GM12878 (cell line): ENCODE measurements around the gene FGF1. TPM values are rescaled to one million over a fixed set of nuclear protein-coding genes. Genes with fewer than 3 reads are reported as not detected.

Experiments used
- CREM ChIP-seq: IDR thresholded peaks from 2 replicates; pipeline ENCODE4 v1.6.1; 2014; ENCODE audit warnings: antibody characterized with exemption, low read depth
- CUX1 ChIP-seq: IDR thresholded peaks from 2 replicates; pipeline ENCODE4 v1.6.1; 2012; ENCODE audit warnings: improper control_type of control experiment, low read depth, low read length; ENCODE audit not compliant: insufficient replicate concordance
- E2F4 ChIP-seq: IDR thresholded peaks from 2 replicates; pipeline ENCODE4 v1.6.1; 2012; ENCODE audit warnings: low read depth, low read length, improper control_type of control experiment
- HDGF ChIP-seq: fragments of 450-650 bp; IDR thresholded peaks from 2 replicates; pipeline ENCODE4 v1.6.1; 2016; ENCODE audit warnings: antibody characterized with exemption
- KLF5 ChIP-seq: fragments of 450-650 bp; IDR thresholded peaks from 2 replicates; pipeline ENCODE4 v1.6.1; 2014; ENCODE audit warnings: mild to moderate bottlenecking; ENCODE audit not compliant: partially characterized antibody
- MAX ChIP-seq: IDR thresholded peaks from 2 replicates; pipeline ENCODE4 v1.6.1; 2012; ENCODE audit warnings: low read depth, low read length, improper control_type of control experiment
- TAF1 ChIP-seq: IDR thresholded peaks from 2 replicates; pipeline ENCODE4 v1.6.1; 2011; ENCODE audit warnings: mild to moderate bottlenecking, low read depth, low read length, borderline replicate concordance
- TARDBP ChIP-seq: IDR thresholded peaks from 2 replicates; pipeline ENCODE4 v1.6.1; 2016; ENCODE audit warnings: borderline replicate concordance
- ZNF207 ChIP-seq: fragments of 450-650 bp; IDR thresholded peaks from 2 replicates; pipeline ENCODE4 v1.6.1; 2014; ENCODE audit warnings: antibody characterized with exemption, mild to moderate bottlenecking, borderline replicate concordance
- ZNF687 ChIP-seq: fragments of 450-650 bp; IDR thresholded peaks from 2 replicates; pipeline ENCODE4 v1.6.1; 2017; ENCODE audit warnings: mild to moderate bottlenecking, moderate library complexity
- polyA plus RNA-seq, 11 experiments: library from polyadenylated mRNA; depleted of rRNA in 4 of 11; unstranded in 6 of 11; stranded (reverse) in 5 of 11; fragments of >200 nt; fragmentation: Nextera tagmentation in 4 of 11; fragmentation: Illumina TruSeq in 1 of 11; extraction: Ambion mirVana in 4 of 11; extraction: Trizol in 1 of 11; gene quantifications; 1 replicate in 1 of 11; 2 replicates in 10 of 11; pipeline versions ENCODE4 v1.2.1 to v1.2.3, GENCODE V29; 2011 to 2016; ENCODE audit warnings: inconsistent platforms in 2 of 11, missing spikeins in 2 of 11, low read depth in 1 of 11
- total RNA-seq, 4 experiments: library from RNA; depleted of rRNA in 3 of 4; stranded (reverse); fragments of >200 nt in 3 of 4; fragmentation: Illumina TruSeq in 1 of 4; extraction: Trizol in 1 of 4; gene quantifications; 2 replicates each; pipeline versions ENCODE4 v1.2.1 to v1.2.3, GENCODE V29; 2013 to 2021

FGF1 gene
- total and polyA plus RNA-seq, 10 of the 15 experiments (the other 5 are each of a cell fraction or from before 2014, with no cell fraction given): not detected

- TF ChIP-seq E2F4 (no peak), ZNF207 (no peak), TARDBP (no peak), TAF1 (no peak), CREM (no peak), MAX (no peak), KLF5 (no peak), CUX1 (no peak), ZNF687 (no peak), HDGF (no peak)
Observed at GRCh38 chr5:142597025-142597424, 88.9 kb downstream of the FGF1 start (continued).
